Uterus (tissue), 4 donors: ENCODE data around the gene CSH1. TPM values are rescaled to one million over a fixed set of nuclear protein-coding genes. Genes with fewer than 3 reads are reported as not detected.
"Not testable (repeated sequence)": the region's sequence is repeated elsewhere in the genome, so short reads cannot be mapped to it uniquely, and the experiment has no call there.

Source experiments
- DNase-seq, 2 donors: peaks; one replicate each; pipeline ENCODE4 v3.0.0-alpha.2; 2019 to 2020
- H3K27ac ChIP-seq, 2 donors: fragments of 200-600 bp; sonication (generic); 1 replicate in 1 of 2; 2 replicates in 1 of 2; pipeline ENCODE4 v1.5.1; 2016 to 2018
- H3K27me3 ChIP-seq, 2 donors: fragments of 200-600 bp; sonication (generic); one replicate each; pipeline ENCODE4 v1.5.1; 2018 to 2019; ENCODE audit warnings: control low read depth in 1 of 2
- H3K36me3 ChIP-seq, 2 donors: fragments of 200-600 bp; sonication (generic); one replicate each; pipeline ENCODE4 v1.5.1; 2019; ENCODE audit warnings: control low read depth in 1 of 2
- H3K4me1 ChIP-seq, 2 donors: fragments of 200-600 bp; sonication (generic); one replicate each; pipeline ENCODE4 v1.5.1; 2018 to 2019; ENCODE audit warnings: control low read depth in 1 of 2
- H3K4me3 ChIP-seq, 2 donors: fragments of 200-600 bp; sonication (generic); 1 replicate in 1 of 2; 2 replicates in 1 of 2; pipeline ENCODE4 v1.5.1; 2018 to 2019; ENCODE audit warnings: mild to moderate bottlenecking in 1 of 2
- H3K9me3 ChIP-seq, 2 donors: fragments of 200-600 bp; sonication (generic); one replicate each; pipeline ENCODE4 v1.5.1; 2019; ENCODE audit warnings: control low read depth in 1 of 2
- POLR2A ChIP-seq, 2 donors: fragments of 450-650 bp; IDR thresholded peaks; one replicate each; pipeline ENCODE4 v1.6.1; 2016; ENCODE audit warnings: antibody characterized with exemption in 2 of 2, mild to moderate bottlenecking in 1 of 2, moderate library complexity in 1 of 2
- intact Hi-C: fragments of 100-400 bp; cut with DNase I; formaldehyde crosslinking; loops from one replicate; pipeline ENCODE4 v1.15.1; 2023; ENCODE audit warnings: low total_unique reads
- total RNA-seq, 4 donors: library from RNA; depleted of rRNA in 3 of 4; stranded (reverse); fragments of >200 nt in 3 of 4; gene quantifications; one replicate each; pipeline versions ENCODE4 v1.1.0 to v1.2.4, GENCODE V29; 2014 to 2023
- TF ChIP-seq, protein P1 (sequence below), 4 experiments: fragments of 200-600 bp in 2 of 4; fragments of 450-650 bp in 2 of 4; sonication (generic) in 2 of 4; IDR thresholded peaks; one replicate each; pipeline ENCODE4 v1.5.1; 2016 to 2019; ENCODE audit warnings: antibody characterized with exemption in 4 of 4, mild to moderate bottlenecking in 2 of 4, moderate library complexity in 1 of 4
- donor health status: DM: yes; HTN: yes; CAD: no.

Gene CSH1
- total RNA-seq, 4 donors from 2014 or later: not detected

DNA sequence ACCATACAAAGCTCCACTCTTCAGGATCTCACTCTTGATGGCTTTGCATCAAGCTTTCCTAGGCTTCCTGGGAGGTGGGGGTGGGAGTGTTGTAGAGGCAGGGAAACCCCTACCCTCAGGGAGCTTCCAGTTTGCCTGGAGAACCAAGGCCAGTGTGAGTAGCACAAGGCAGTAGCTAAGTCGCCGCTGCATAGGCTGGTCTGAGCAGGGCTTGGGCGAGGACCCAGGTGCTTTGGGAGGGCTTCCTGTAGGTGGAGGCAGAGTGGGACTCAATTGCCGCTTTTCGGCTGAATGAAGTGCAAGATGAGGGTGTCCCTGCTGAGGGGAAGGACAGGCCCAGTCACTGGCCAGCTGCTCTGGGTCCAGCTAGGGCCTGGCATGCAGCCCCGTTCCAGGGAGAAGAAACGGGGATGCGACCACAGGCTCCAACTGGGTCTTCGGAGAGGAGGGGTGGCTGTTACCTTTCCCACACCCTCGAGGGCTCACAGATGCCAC is 31.8 kb upstream of the CSH1 start:
- no peak for DNase-seq
- TF ChIP-seq POLR2A (IDR thresholded peaks at IDR 0.05): no peak
- TF ChIP-seq, protein P1, sequence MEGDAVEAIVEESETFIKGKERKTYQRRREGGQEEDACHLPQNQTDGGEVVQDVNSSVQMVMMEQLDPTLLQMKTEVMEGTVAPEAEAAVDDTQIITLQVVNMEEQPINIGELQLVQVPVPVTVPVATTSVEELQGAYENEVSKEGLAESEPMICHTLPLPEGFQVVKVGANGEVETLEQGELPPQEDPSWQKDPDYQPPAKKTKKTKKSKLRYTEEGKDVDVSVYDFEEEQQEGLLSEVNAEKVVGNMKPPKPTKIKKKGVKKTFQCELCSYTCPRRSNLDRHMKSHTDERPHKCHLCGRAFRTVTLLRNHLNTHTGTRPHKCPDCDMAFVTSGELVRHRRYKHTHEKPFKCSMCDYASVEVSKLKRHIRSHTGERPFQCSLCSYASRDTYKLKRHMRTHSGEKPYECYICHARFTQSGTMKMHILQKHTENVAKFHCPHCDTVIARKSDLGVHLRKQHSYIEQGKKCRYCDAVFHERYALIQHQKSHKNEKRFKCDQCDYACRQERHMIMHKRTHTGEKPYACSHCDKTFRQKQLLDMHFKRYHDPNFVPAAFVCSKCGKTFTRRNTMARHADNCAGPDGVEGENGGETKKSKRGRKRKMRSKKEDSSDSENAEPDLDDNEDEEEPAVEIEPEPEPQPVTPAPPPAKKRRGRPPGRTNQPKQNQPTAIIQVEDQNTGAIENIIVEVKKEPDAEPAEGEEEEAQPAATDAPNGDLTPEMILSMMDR (IDR thresholded peaks at IDR 0.05): no peak
- Histone ChIP-seq H3K4me1 (no peaks in the 10 kb centered on the region), H3K36me3 (no peaks in the 10 kb centered on the region), H3K27me3 (no peaks in the 10 kb centered on the region), H3K27ac (no peak overlapping the region), H3K4me3 (no peak overlapping the region), H3K9me3 (no peaks in the 10 kb centered on the region)
- intact Hi-C loops: no loop called here

DNA sequence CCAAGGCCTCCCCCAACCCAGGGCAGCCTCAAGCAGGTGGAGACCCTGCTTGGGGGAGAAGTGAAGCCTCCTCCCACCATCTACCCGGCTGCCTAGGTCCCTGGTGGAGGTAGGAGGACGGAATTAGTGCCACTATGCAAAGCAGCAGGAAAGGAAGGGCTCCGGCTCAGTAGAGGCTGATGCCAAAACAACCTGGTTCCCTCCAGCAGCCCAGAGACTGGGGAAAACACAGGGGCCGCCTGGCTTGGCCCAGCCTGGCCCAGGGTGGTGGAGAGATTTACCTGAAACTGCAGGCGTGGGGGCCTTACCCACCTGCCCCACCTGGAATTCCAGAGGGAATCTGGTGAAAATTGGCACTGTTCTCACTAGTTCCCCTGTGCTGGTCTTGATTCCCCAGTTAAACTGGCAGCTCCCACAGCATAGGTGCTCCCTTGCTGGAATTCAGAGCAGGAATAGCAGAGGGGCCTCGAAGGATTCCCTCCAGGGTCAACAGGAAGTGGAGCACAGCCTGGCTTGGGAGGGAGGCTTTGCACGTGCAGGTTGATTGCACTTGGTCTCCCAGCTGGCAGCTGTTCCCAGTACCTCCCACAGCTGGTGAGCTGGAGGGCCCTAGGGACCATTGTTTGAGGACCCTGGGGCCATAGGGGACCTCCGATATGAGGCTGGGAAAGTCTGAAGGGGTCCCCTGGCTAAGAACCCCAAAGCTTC is 31.2 kb upstream of the CSH1 start:
- Histone ChIP-seq H3K27ac (no peak overlapping the region), H3K4me3 (no peak overlapping the region), H3K27me3 (no peaks in the 10 kb centered on the region), H3K9me3 (no peaks in the 10 kb centered on the region), H3K36me3 (no peaks in the 10 kb centered on the region), H3K4me1 (no peaks in the 10 kb centered on the region)
- intact Hi-C loops: no loop called here
- TF ChIP-seq, protein P1 (IDR thresholded peaks at IDR 0.05): no peak
- no peak for TF ChIP-seq POLR2A (IDR thresholded peaks at IDR 0.05)
- no peak for DNase-seq

DNA sequence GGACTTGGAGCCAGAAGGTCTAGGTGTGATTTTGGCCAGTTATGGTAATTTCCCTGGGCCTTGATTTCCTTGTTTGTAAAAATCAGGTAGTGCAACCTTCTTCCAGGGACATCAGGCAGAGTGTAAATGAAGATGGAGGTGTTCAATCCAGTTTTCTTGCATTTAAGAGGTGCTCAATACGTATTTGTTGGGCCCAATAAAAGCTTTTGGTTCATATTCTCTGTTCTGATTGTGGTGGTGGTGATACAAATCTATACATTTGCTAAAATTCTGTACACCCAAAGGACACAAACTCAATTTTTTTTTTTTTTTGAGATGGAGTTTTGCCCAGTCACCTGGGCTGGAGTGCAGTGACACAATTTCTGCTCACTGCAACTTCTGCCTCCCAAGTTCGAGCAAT is 29.8 kb upstream of the CSH1 start:
- no peaks in the 10 kb centered on the region for H3K9me3 ChIP-seq
- H3K27ac ChIP-seq: no peak overlapping the region
- H3K27me3 ChIP-seq: no peaks in the 10 kb centered on the region
- intact Hi-C loops: no loop called here
- TF ChIP-seq, protein P1 (IDR thresholded peaks at IDR 0.05): no peak
- TF ChIP-seq POLR2A (IDR thresholded peaks at IDR 0.05): no peak
- H3K36me3 ChIP-seq: no peaks in the 10 kb centered on the region
- no peak overlapping the region for H3K4me3 ChIP-seq
- DNase-seq: no peak
- no peaks in the 10 kb centered on the region for H3K4me1 ChIP-seq

DNA sequence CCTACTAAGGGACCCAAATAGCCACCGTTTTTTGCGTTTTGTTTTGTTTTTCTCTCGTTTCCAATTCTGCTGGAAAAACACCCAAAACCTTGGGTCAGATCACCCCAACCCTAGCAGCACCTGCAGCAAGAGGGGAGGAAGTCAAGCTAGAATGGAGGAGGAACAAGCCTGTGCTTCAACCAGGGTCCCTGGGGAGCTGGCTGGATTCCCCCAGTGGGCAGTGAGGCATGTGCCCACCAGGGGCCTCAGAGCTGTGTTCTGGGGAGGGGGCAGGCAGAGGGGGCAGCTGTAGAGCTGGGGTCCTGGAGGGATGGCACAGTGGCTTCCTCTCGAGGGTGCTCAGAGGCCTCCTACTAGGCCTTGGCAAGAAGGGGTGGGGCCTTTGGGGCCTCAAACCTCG is 29.2 kb upstream of the CSH1 start:
- no peaks in the 10 kb centered on the region for H3K9me3 ChIP-seq
- no peak for TF ChIP-seq POLR2A (IDR thresholded peaks at IDR 0.05)
- TF ChIP-seq, protein P1 (IDR thresholded peaks at IDR 0.05): no peak
- no peak overlapping the region for H3K4me3 ChIP-seq
- no peak overlapping the region for H3K27ac ChIP-seq
- no peaks in the 10 kb centered on the region for H3K36me3 ChIP-seq
- intact Hi-C loops: no loop called here
- H3K4me1 ChIP-seq: no peaks in the 10 kb centered on the region
- DNase-seq: no peak
- no peaks in the 10 kb centered on the region for H3K27me3 ChIP-seq

DNA sequence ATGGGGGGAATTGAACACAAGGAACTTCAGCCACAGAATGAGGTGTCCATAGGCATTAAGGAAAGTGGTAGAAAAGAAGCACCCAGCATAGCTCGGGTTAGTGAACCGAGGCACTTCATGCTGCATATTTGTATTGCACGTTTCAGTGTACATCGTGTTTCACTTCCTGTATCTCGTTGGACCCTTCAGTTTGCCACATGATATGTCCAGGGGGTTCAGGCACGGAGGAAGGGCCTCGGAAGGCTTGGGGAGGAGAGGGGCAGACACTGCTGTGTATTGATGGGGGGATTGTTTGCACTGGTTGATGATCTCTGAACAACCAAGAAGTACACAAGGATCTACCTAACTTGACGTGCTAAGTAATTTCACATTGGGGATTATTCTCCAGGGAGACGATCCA is 26.0 kb upstream of the CSH1 start:
- H3K4me1 ChIP-seq, H3K27me3 ChIP-seq, intact Hi-C loops: not testable (repeated sequence)

DNA sequence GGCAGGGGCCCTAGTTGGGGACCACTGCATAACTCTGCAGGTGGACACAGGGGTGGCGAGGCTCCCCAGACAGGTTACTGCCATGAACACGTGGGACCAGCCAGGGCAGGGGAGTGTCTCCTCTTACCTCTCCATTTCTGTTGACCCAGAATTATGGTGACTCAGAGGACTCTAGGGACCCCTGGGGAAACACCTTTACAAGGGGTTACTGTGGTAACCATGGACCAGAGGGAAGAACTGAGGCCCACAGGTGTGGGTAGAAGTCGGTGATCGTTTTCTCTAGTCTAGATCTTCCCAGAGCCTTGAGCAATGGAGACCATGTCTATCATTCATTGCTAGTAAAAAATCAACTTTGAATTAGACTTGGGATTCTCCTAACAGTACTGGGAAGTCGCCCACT is 24.4 kb upstream of the CSH1 start:
- H3K4me3 ChIP-seq, intact Hi-C loops, H3K36me3 ChIP-seq, H3K27ac ChIP-seq, H3K9me3 ChIP-seq, H3K27me3 ChIP-seq, H3K4me1 ChIP-seq, DNase-seq: not testable (repeated sequence)

More for the DNA sequence above, 26.0 kb upstream of the CSH1 start:
- not testable (repeated sequence) for H3K4me3 ChIP-seq, H3K9me3 ChIP-seq, DNase-seq, H3K27ac ChIP-seq, H3K36me3 ChIP-seq

DNA sequence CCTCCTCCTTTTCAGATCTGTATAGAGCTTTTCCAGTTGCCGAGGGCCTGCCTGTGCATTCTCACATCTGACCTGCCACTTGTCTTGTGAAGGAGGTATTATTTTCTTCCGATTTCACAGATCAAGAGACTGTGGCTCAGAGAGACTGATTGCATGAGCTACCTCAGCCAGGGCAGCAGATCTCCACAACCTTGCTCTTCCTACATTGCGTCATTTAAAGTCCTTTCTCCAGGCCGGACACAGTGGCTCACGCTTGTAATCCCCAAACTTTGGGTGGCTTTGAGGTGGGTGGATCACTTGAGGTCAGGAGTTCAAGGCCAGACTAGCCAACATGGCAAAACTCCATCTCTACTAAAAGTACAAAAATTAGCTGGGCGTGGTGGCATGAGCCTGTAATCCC is 23.7 kb upstream of the CSH1 start:
- H3K9me3 ChIP-seq, H3K27ac ChIP-seq, H3K4me1 ChIP-seq, intact Hi-C loops, DNase-seq, H3K27me3 ChIP-seq, H3K4me3 ChIP-seq, H3K36me3 ChIP-seq: not testable (repeated sequence)
